HG03097 (cell line): Measurements from ENCODE around the gene LPCAT3.

Experiments used
- ATAC-seq: cut with Tn5 transposase; IDR thresholded peaks from one replicate; pipeline ENCODE4 v1.9.1; 2021; ENCODE audit not compliant: unreplicated experiment, low FRiP score

Gene LPCAT3

DNA sequence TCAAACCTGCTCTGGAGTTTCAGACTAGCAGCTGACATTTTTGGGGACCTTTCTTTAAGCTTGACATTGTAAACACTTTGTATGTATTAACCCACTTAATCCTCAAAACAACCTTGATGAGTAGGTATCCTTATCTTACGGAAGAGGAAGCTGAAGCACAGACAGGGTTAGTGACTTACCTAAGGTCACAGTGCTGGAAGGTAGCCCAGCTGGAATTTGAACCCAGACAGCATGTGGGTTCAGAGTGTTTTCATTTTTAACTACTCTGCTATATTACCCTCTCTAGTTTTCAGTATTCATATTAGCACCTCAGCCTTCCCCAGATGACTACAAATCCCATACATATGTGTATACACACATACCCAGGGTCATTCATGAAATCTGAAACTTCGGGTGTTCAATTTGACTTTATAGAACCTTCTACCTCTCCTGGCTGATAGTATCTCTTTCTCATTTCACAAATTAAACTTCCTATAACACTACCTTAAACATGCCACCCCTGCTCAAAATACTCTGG is 13.9 kb downstream of the LPCAT3 start:
- no peak for ATAC-seq

DNA sequence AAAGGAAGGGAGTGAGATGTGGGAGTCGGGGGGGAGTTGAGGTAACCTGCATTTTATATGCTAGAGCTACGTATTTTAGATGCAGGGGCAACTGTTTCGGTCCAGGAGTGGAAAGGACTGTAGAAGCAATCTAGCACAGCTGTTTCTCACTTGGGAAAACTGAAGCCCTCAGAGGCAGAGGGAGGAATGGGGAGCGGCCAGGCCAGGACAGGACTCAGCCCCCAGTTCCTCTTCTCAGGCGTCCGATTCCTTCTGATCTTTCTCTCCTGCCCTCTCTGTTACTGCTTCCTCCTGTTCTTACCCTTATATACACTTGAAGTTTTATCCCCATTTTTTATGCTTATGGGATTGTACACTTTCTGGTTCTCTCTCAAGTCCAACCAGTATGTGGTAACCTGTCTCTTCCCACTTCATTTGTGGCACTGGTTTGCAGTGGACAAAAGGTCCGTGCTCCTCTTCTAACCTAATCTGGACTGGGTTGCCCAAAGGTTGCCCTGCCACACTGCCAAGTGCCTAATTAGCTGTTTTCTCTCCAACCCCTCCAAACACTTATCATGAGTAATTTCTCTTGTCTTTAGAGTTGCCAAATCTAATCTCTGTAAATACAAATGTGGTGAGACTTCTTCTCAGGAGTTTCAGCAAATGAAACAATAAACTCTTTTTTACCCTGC is 16.2 kb downstream of the LPCAT3 start:
- no peak for ATAC-seq

DNA sequence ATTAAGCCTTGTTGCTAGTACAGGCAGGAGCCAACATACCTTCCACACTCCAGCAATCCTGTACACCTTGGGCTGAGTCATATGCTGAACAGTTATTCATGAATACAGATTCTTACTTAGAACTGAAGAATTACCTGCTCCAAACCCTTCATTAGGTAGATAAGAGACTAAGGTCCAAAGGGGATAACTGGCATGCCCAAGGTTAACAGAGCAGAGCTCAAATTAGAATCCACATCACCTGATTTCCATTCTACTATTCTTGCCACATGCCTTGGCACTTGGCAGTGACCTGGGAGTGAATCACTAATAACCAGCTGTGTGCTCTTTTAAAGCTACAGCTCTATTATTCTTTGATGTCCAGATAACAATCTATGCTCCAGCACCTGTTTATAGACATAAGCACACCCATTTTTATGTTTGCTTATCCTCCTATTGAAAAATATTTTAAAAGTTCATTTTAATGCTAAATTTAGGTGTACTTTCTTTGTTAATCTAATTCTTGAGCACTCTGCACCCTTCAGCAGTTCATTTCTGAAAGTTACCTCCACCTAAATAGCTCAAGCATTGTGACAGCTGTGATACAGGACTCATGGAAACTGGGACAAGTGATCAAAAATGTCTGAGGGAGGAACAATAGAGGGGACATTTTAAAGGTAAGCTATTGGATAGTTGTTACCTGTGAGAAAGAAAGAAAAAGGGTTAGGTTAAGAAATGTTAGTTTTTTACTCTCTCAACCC is 19.4 kb downstream of the LPCAT3 start:
- no peak for ATAC-seq

DNA sequence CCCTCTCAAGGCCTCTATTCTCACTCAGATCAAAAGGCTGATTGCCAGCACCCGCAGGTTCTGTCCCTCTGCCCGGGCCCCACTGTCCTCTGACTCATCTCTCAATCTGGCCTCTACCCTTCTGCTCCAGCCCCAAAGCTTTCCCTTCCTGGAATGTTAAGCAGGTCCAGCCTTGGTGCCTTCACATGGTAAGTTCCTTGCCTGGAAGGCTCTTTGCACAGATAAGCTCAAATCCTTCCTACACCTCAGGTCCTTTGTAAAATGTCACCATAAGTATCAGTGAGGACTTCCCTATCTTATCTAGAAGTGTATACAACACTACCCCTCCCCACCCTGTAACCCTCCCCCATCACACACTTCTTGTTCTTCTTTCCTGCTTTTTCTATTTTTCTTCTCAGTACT is 22.2 kb downstream of the LPCAT3 start:
- no peak for ATAC-seq

DNA sequence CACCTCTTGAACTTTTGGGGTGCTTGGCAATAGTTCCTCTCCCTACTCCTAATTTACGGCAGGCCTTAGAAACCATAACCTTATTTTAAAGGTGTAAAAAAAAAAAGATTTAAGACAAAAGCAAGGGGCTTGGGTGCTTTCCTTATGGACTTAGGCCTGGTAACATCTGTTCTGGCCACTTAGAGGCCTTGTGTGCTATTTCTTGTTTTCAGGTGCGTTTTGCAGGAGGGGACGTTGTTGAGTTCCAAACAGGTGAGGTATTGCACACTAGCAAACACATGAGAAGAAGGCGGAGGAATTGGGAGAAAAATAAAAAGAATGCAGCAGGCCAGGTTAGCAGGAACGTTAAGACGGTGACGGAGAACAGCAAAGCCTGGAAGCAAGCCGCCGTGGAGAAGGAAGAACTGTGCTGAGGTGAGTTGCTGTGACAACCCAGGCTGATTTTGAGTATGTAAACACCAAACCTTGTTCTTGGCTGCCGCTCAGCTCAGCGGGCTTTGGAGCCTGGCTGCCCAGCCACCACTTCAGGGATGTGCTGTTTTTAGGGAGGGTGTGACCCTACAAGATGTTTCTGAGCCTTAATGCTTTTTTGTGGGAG is 30.2 kb downstream of the LPCAT3 start:
- no peak for ATAC-seq

DNA sequence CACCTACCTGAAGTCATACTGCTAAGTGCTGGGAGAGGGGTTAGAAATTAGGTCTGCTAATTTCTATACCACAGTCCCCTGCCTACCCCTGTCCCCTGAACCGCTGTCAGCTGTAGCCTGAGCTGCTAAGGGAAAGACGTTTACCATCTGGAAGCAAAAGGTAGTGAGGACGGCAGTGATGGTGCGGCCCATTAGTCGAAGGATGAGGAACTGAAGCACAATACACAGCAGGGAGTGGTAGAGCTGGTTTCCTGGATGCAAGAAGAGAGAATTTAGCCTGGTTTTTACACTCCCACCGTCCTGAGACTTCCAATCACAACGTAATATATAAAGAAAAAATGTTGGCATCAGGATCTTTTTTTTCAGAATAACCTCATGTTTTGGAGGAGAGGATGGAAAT is 35.7 kb downstream of the LPCAT3 start:
- ATAC-seq, result no peak

DNA sequence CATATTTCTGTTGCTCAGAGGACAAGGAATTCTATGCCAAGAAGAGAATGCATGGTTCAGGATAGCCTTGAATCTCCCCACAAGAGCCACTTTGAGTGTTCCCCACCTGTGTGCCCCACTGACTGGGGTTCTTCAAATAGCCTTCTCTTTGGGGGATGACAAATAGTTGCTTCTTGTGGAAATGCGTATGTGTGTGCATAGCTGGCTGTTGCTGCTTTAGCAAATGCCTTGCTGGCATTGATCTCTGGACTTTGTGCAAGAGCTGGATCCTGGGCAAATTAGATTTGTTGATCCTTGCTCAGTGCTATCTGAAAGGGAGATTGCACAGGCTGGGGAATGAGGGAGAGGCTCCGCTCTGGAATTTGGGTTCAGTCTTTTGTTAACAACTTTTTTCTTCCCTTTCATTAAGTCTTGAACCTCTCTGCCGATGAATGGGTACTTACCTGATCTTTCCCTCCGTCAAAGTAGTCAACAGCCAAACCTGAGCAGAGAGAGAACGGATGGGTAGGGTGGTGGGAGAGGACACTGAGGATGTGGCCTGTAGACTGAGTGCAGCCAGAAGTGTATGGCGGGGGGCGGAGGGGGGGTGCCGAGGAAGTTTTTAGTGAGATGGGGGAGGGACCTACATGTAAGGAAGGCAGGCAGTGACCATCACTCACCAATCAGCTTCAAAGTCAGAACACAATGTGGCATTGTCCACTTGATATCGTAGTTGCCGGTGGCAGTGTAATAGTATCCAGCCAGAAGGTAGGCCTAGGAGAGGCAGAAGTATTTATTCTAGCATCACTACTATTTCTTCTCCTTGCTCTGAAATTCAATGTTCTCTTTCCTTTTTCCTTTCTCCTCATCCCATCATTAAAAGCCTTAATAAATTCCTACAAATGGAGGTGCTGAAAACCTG is 36.9 kb downstream of the LPCAT3 start:
- ATAC-seq, result no peak

DNA sequence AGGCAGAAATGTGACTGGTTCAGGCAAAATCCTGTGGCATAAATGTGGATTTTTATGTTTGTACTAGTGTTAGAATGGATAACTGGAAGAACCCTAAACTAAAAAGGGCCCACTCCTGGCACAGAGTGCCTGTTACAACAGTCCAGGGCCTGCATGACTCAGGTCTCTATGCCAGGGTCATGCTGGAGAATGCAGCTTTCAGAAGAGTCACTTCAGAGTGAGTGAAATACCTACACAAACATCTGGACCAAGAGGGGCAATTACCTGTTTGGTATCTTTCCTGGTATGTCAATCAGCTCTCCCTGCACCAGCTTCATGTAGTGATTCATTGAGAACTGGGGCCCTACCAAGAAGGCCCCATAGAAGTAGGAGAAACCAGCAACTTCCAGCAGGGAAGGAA is 37.5 kb downstream of the LPCAT3 start:
- ATAC-seq, result no peak

DNA sequence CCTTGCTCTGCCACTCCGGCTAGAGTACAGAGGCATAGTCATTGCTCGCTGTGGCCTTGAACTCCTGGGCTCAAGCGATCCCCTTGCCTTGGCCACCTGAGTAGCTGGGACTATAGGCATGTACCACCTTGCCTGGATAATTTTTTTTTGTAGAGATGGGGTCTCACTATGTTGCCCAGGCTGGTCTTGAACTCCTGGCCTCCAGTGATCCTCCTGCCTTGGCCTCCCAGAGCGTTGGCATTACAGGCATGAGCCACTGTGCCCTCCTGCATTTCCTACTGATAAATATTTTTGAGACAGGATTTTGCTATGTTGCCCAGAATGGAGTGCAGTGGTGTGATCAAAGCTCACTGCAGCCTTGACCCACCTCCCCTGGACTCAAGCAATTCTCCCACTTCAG is 38.2 kb downstream of the LPCAT3 start:
- no peak for ATAC-seq

DNA sequence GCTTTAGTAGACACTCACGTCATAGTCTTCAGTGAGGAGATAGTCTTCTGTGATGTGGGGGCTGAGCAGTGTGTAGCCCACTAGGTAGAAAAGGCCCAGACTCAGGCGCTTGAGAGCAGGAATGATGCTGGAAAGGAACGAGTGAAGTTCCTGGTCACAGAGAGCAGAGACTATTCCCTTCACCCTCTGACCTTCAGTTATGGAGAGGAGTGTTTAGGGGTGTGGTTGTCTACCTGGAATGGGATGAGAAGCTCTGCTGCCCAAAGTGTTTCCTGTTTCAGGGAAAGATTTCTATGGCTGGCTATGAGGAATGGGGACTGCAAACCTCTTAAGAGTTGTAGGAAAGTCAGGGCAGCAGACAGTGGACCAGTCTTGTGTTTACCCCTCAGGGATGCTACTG is 38.8 kb downstream of the LPCAT3 start:
- no peak for ATAC-seq

DNA sequence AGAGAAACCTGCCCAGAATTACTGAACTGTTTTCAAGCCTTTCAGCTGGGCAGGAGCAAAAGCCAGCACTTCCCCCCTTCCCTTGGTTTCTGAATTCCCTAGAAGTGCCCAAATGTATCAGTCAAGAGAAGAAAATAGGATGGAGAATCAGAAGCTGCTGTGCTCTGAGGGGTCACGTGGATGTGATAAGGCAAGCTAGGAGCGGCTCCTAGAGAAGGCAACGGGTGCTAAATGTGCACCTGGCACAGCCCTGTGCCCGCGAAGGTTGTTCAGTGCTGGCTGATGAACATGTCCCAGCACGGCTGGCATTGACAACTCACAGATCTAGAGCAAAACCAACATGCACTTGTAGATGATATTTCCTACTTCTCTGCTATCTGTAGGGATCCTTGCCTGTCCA is 39.3 kb downstream of the LPCAT3 start:
- no peak for ATAC-seq

DNA sequence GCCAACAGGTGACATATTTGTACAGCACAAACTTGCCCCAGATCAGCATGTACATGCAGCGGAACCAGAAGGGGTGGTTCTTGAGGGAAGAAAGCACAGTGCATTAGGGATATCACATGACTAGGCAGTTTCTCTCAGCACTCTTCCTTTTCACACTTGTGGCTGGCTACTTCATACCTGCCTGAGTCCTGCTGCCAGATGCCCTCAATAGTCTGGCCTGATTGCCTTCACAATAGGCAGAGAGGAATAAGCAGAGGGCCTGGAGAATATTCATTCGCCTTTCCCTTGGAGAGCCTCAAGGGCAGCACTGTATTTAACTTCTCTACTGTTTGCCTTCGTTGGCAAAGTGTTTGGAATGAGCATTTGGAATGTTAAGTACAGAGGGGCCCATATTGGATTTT is 39.7 kb downstream of the LPCAT3 start:
- no peak for ATAC-seq

DNA sequence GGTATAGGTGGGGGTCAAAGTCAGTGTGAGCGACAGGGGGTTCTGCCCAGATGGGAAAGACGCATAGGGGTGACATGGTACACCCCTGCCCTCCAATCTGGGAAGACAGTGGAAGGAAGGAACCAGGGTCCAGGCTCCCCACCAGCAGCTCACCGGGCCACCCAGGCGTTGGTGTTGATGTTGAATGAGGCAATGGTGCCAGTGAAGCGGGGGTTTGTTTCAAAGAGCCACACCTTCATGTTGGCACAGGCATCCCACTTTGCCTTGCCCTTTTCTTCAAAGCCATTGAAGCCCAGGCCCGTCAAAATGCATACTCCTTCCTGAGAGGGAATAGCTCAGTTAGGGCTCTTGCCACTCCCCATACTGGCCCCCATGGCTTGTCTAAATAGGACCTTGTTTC is 40.1 kb downstream of the LPCAT3 start:
- ATAC-seq, result no peak

DNA sequence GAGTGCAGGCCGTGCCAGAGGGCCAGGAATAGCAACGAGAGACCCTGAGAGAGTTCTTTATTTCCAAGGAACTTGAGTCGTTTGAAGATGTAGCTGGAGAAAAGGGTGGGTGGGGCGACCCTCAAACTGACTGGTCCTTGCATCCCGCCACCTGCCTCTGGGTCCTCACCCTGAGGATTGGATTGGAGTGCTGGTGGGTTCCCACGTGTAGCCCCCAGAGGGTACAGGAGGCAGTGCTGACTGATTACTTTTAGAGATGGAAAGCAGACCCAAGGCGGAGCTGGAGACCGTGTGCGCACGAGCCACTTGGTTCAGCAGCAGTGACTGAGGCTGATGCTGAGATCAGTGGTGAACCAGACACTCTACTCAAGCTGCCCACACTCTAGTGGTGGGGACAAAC is 40.6 kb downstream of the LPCAT3 start:
- no peak for ATAC-seq

DNA sequence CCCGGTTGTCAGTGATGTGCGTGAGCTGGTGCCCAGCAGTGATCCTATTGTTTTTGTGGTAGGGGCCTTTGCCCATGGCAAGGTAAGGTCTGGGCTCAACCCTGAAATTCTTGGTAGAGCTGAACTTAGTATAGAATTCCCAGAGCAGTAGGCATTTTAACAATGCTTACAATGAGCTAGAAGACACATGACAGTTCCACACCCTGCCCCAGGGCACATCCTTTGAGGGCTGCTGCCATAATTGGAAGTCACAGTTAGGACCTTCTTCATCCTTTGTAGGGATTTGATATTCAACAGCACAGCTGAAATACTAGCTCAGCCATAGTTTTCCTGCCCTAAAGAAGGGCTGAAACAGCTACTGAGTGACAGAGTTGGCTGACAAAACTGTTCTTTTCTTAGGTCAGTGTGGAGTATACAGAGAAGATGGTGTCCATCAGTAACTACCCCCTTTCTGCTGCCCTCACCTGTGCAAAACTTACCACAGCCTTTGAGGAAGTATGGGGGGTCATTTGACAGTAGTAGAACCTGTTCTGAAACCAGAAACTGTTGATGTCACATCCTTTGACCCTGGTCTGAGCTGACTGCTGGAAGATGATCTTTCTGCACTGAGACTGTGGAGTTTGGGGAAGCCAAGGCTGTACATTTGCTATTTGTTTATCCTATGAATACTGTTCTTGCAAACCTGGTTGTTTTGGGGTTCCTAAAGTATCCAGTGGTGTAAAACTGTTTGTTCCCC is 42.8 kb downstream of the LPCAT3 start:
- ATAC-seq, result no peak

DNA sequence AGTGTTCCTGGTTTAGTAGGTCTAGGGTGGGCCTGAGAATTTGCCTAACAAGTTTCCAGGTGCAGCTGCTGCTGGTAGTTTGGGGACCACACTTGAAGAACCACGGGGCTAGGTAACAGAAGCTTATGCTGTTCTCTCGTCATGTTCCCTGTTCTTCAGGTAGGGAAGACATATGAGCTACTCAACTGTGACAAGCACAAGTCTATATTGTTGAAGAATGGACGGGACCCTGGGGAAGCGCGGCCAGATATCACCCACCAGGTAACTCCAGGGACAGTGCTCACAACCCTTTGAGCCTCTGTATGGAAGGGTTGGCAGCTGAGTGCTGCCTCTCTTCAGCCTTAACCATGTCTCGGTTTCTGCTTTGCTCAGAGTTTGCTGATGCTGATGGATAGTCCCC is 44.1 kb downstream of the LPCAT3 start:
- no peak for ATAC-seq

DNA sequence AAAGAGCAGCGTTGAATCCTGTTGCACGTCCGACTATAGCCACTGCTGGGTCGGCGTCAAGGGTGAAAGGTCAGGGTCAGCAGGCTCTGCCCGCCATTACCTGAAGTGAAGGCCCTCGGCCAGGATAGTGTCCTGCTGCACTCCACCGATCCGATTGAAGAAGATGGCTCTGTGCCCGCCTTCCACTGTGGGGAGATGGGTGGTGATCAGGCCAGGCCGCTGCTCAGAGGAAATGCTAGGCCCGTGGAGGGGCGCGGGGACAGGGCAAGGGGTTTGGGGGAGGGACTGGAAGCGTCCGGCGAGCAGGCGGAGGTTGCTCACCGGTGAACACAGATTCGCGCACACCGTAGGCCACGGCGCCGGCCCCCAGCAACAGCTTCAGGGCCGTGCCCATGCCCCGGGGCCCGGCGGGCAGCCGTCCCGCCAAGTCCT is 48.2 kb downstream of the LPCAT3 start:
- ATAC-seq, result peak; percentile 1

DNA sequence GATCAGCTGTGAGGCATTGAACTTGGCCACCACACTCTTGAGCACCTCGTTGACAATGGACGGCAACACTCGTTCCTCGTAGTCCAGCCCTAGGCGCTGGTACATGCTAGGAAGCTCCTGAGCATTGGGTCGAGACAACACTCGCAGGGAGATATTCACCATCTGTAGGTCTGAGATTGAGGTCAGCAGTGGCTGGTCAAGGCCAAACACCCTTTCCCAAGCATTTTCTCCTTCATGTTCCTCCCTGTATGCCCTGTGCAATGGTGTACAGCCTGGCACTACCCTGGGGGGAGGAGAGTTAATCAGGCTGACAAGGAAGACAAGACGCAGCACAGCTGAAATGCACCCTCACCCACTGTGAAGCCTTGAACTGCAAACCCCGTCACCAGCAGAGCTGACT is 49.9 kb downstream of the LPCAT3 start:
- ATAC-seq, result no peak

DNA sequence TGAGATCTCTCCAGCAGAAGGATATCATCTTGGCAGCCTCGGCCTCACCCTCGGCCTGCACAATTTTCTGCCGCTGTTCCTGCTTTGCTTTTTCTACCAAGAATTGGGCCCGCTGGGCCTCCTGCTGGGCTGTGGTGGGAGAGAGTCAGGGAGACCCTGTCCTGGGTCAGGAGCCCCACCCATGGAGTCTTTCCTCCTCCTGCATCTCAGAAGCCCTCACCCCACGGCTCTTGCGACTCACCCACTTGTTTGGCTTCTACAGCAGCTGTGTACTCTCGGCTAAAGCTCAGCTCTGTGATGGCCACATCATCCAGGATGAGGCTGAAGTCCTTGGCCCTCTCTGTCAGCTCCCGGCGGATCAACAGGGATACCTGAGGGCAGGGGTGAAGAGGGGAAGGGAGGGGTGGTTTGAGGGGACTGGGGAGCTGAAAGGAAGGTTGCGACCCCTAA is 50.6 kb downstream of the LPCAT3 start:
- no peak for ATAC-seq

DNA sequence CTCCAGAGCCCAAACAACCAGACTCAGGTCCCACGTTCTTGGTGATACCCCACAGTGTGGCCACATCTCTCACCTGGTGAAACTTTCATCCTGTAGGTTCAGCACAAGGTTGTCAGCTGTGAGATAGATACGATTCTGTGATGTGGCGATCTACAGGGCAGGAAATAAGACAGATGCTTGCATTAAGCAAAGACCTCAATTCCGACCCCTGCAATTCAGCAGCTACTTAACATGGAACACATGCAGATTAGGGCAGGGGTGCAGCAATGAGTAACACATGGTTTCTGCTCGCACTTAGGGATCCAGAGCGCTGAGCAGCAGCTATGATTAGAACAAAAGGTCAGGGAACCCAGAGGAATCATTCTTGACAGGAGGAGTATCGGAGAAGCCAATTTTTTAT is 51.9 kb downstream of the LPCAT3 start:
- ATAC-seq, result no peak
